SK-N-SH (cell line): ENCODE data around the gene TNFRSF1B. TPM values are rescaled to one million over a fixed set of nuclear protein-coding genes. Genes with fewer than 3 reads are reported as not detected.
A peak's percentile ranks its signal among the peaks of the same experiment; 100 is the strongest.

ENCODE experiments used
- CTCF ChIA-PET: fragments of 300-600, 350-600 bp; formaldehyde crosslinking; extraction: SDS; loops from one replicate; lab custom pipeline; 2021; lab: Yijun Ruan, JAX
- POLR2A ChIA-PET: fragments of 350-600 bp; sonication (Branson Sonifier 250); formaldehyde crosslinking; extraction: SDS; loops from one replicate; lab custom pipeline; 2020; ENCODE audit warnings: antibody characterized with exemption, inconsistent platforms; lab: Yijun Ruan, JAX
- DNase-seq: peaks from one replicate; pipeline ENCODE4 v3.0.0; 2012
- H2AFZ ChIP-seq: fragments of 200-600 bp; sonication (generic); 2 replicates; pipeline ENCODE4 v1.8.1; 2016; ENCODE audit warnings: antibody characterized with exemption, mild to moderate bottlenecking, low read depth
- H3F3A ChIP-seq: fragments of 200-600 bp; sonication (generic); replicated peaks from 2 replicates; pipeline ENCODE3; 2016; ENCODE audit warnings: antibody characterized with exemption, mild to moderate bottlenecking; ENCODE audit not compliant: insufficient read depth
- H3K27ac ChIP-seq, 2 experiments: fragments of 200-500 bp in 1 of 2; fragments of 200-600 bp in 1 of 2; sonication (Bioruptor generic) in 1 of 2; sonication (generic), shearing (Covaris generic) in 1 of 2; 2 replicates each; pipeline versions ENCODE4 v1.5.1 to v1.6.1; 2014 to 2016; ENCODE audit warnings: low read depth in 2 of 2, inconsistent platforms in 1 of 2, low read length in 1 of 2, mild to moderate bottlenecking in 1 of 2, mixed read lengths in 1 of 2
- H3K27me3 ChIP-seq: fragments of 200-600 bp; sonication (generic), shearing (Covaris generic); 2 replicates; pipeline ENCODE4 v1.6.1; 2016; ENCODE audit warnings: mixed run types; ENCODE audit not compliant: insufficient read depth
- H3K36me3 ChIP-seq, 2 experiments: fragments of 200-500 bp in 1 of 2; fragments of 200-600 bp in 1 of 2; sonication (Bioruptor generic) in 1 of 2; sonication (generic) in 1 of 2; replicated peaks in 1 of 2; 2 replicates each; pipeline versions ENCODE3 to v1.5.1; 2014 to 2016; ENCODE audit warnings: low read length in 1 of 2, mild to moderate bottlenecking in 1 of 2; ENCODE audit not compliant: insufficient read depth in 2 of 2, control insufficient read depth in 1 of 2
- H3K4me1 ChIP-seq, 2 experiments: fragments of 200-500 bp in 1 of 2; fragments of 200-600 bp in 1 of 2; sonication (Bioruptor generic) in 1 of 2; sonication (generic), shearing (Covaris generic) in 1 of 2; 2 replicates each; pipeline versions ENCODE4 v1.5.1 to v1.6.1; 2014 to 2016; ENCODE audit warnings: low read depth in 1 of 2, low read length in 1 of 2, mixed run types in 1 of 2; ENCODE audit not compliant: insufficient read depth in 2 of 2, control insufficient read depth in 1 of 2
- H3K4me2 ChIP-seq: fragments of 200-600 bp; sonication (generic), shearing (Covaris generic); 2 replicates; pipeline ENCODE4 v1.6.1; 2017; ENCODE audit warnings: mixed run types
- H3K4me3 ChIP-seq, 2 experiments: fragments of 200-500 bp in 1 of 2; fragments of 200-600 bp in 1 of 2; sonication (Bioruptor generic) in 1 of 2; sonication (generic), shearing (Covaris generic) in 1 of 2; 2 replicates each; pipeline versions ENCODE4 v1.5.1 to v1.8.1; 2014 to 2016; ENCODE audit warnings: low read depth in 2 of 2, inconsistent platforms in 1 of 2, low read length in 1 of 2, mild to moderate bottlenecking in 1 of 2, mixed read lengths in 1 of 2, moderate library complexity in 1 of 2
- H3K79me2 ChIP-seq: fragments of 200-600 bp; sonication (generic); 2 replicates; pipeline ENCODE4 v1.8.1; 2017; ENCODE audit warnings: mild to moderate bottlenecking; ENCODE audit not compliant: insufficient read depth
- H3K9ac ChIP-seq: fragments of 200-600 bp; sonication (generic); 2 replicates; pipeline ENCODE4 v1.6.1; 2017; ENCODE audit warnings: mixed run types
- H3K9me2 ChIP-seq: fragments of 200-600 bp; sonication (generic); 2 replicates; pipeline ENCODE4 v1.6.1; 2017; ENCODE audit warnings: mixed run types
- H3K9me3 ChIP-seq: fragments of 200-600 bp; sonication (generic); 2 replicates; pipeline ENCODE4 v1.6.1; 2017; ENCODE audit warnings: mixed run types, mild to moderate bottlenecking, moderate library complexity
- H4K20me1 ChIP-seq: fragments of 200-600 bp; sonication (generic); 2 replicates; pipeline ENCODE4 v1.6.1; 2017; ENCODE audit warnings: mild to moderate bottlenecking, mixed run types; ENCODE audit not compliant: insufficient read depth
- CHD2 ChIP-seq: fragments of 150-350 bp; IDR thresholded peaks from 2 replicates; pipeline ENCODE4 v1.6.1; 2018; ENCODE audit warnings: low read length; ENCODE audit not compliant: partially characterized antibody
- CTCF ChIP-seq: fragments of 200-600 bp; sonication (generic); IDR thresholded peaks from 2 replicates; pipeline ENCODE4 v1.6.1; 2017; ENCODE audit warnings: antibody characterized with exemption, mild to moderate bottlenecking, moderate library complexity
- EP300 ChIP-seq, 2 experiments: IDR thresholded peaks; 2 replicates each; pipeline versions ENCODE4 v1.4.0 to v1.6.1; 2012; ENCODE audit warnings: borderline replicate concordance in 1 of 2, low read depth in 1 of 2, low read length in 1 of 2
- EZH2phosphoT487 ChIP-seq: fragments of 200-600 bp; sonication (generic); IDR thresholded peaks from 2 replicates; pipeline ENCODE4 v1.6.1; 2017; ENCODE audit warnings: low read depth, mixed run types, mild to moderate bottlenecking, antibody characterized with exemption, moderate library complexity, borderline replicate concordance
- GATA2 ChIP-seq: sonication (generic); formaldehyde crosslinking; IDR thresholded peaks from 2 replicates; pipeline ENCODE4 v1.5.0; 2020; ENCODE audit warnings: mild to moderate bottlenecking, missing genetic modification reagents
- IRF3 ChIP-seq: fragments of 150-350 bp; IDR thresholded peaks from 2 replicates; pipeline ENCODE4 v1.6.1; 2016; ENCODE audit warnings: mild to moderate bottlenecking, low read depth, low read length
- JUND ChIP-seq: IDR thresholded peaks from 2 replicates; pipeline ENCODE4 v1.4.0; 2012
- MXI1 ChIP-seq: IDR thresholded peaks from 2 replicates; pipeline ENCODE4 v1.6.1; 2012; ENCODE audit warnings: mild to moderate bottlenecking, low read depth, low read length, improper control_type of control experiment
- NFIC ChIP-seq: IDR thresholded peaks from 2 replicates; pipeline ENCODE4 v1.4.0; 2012; ENCODE audit warnings: borderline replicate concordance
- NRF1 ChIP-seq: IDR thresholded peaks from 2 replicates; pipeline ENCODE4 v1.6.1; 2012; ENCODE audit warnings: low read depth, mild to moderate bottlenecking, low read length
- POLR2AphosphoS5 ChIP-seq: IDR thresholded peaks from 2 replicates; pipeline ENCODE4 v1.6.1; 2012; ENCODE audit warnings: low read depth, low read length
- RAD21 ChIP-seq: IDR thresholded peaks from 2 replicates; pipeline ENCODE4 v1.6.1; 2012; ENCODE audit warnings: mild to moderate bottlenecking, low read length
- RCOR1 ChIP-seq: fragments of 150-350 bp; IDR thresholded peaks from 2 replicates; pipeline ENCODE4 v1.6.1; 2017; ENCODE audit warnings: antibody characterized with exemption, low read length
- RFX5 ChIP-seq: IDR thresholded peaks from 2 replicates; pipeline ENCODE4 v1.6.1; 2012; ENCODE audit warnings: mild to moderate bottlenecking, improper control_type of control experiment, low read length
- SIN3A ChIP-seq: IDR thresholded peaks from 2 replicates; pipeline ENCODE4 v1.6.1; 2012; ENCODE audit warnings: low read depth, mild to moderate bottlenecking, low read length, moderate library complexity, borderline replicate concordance
- SMC3 ChIP-seq: IDR thresholded peaks from 2 replicates; pipeline ENCODE4 v1.6.1; 2012; ENCODE audit warnings: low read depth, low read length, improper control_type of control experiment
- USF2 ChIP-seq: fragments of 150-350 bp; IDR thresholded peaks from 2 replicates; pipeline ENCODE4 v1.6.1; 2017; ENCODE audit warnings: antibody characterized with exemption, low read length, low read depth, borderline replicate concordance
- whole genome bisulfite sequencing: methylation state at CpG from one replicate; pipeline ENCODE4 v1.1.6; 2017; ENCODE audit warnings: low lambda C conversion rate; 5-methylcytosine and 5-hydroxymethylcytosine counted together
- polyA plus RNA-seq, 3 experiments: library from polyadenylated mRNA; depleted of rRNA; stranded (reverse); fragments of >200 nt; gene quantifications; 2 replicates each; pipeline ENCODE4 v1.2.3, GENCODE V29; 2012
- TF ChIP-seq, protein P1 (sequence below): IDR thresholded peaks from 2 replicates; pipeline ENCODE4 v1.4.0; 2012; ENCODE audit warnings: low read depth, borderline replicate concordance

Gene TNFRSF1B
- polyA plus RNA-seq, 1 of the 3 experiments (the other 2 are of a cell fraction) = 0.36 TPM

DNA sequence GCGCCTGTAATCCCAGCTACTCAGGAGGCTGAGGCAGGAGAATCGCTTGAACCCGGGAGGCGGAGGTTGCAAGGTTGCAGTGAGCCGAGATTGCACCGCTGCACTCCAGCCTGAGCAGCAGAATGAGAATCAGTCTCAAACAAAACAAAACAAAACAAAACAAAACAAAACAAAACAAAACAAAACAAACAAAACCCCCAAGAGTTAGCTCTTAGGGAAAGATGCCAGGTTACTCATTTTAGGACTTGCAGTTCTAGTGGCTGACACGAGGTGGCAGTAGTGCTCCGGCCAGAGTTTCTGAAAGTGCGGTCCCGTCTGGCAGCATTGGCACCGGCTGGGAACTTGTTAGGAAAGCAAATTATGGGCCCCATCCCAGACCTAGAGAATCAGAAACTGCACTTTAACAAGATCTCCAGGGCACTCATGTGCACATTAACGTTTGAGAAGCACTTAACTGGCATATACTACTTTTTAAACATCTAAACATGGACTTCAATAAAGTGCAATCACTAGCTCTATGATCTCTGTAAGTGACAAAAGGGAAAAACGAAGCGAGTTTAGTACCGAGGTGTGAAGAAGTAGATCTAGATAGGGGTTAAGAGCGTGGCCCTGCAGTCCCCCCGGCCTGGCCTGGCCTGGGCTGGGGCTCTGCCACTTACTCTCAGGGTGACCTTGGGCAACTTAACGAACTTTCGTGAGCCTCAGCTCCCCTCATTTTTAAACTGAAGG lies 41.9 kb upstream of the TNFRSF1B start:
- H3K9me2 ChIP-seq = no peaks in the 10 kb centered on the region
- 42% methylated on average over 19 of the region's 19 CpGs for WGBS
- H3K79me2 ChIP-seq = no peaks in the 10 kb centered on the region
- peak; percentile 77 for DNase-seq
- ChIA-PET POLR2A (interaction anchor here (0.6 to 1.4 kb wide), 2 partner anchors 217 to 401 kb away, joined by 3 to 5 read pairs; no protein-coding TSS in a partner anchor), CTCF (interaction anchor here (0.6 to 12.3 kb wide), 60 partner anchors 9 to 559 kb away, joined by 3 to 436 read pairs (median 7); partner anchors contain the start of genes TNFRSF1B, TNFRSF8 and VPS13D)
- TF ChIP-seq NRF1 (peak; percentile 12; the same call in 1 of the 2 replicates), RAD21 (peak; percentile 99), POLR2AphosphoS5 (no peak), CTCF (peak; percentile 95), GATA2 (no peak), SMC3 (peak; percentile 99), NFIC (no peak), USF2 (no peak)
- no peaks in the 10 kb centered on the region for H3K9me3 ChIP-seq
- H3K4me2 ChIP-seq = no peak overlapping the region
- H4K20me1 ChIP-seq = no peaks in the 10 kb centered on the region
- peak overlapping the region in 1 of 2 experiments; percentile 14; a peak in 1 of 4 replicates for H3K4me3 ChIP-seq
- H3K27me3 ChIP-seq = peaks cover 3% of the 10 kb centered on the region; the same call in 1 of the 2 replicates
- no peak overlapping the region for H3K27ac ChIP-seq
- H3K9ac ChIP-seq = no peak overlapping the region
- H3F3A ChIP-seq = no peaks in the 10 kb centered on the region
- H3K4me1 ChIP-seq = no peaks in the 10 kb centered on the region
- H3K36me3 ChIP-seq = no peaks in the 10 kb centered on the region
- H2AFZ ChIP-seq = no peak overlapping the region

- no peaks in the 10 kb centered on the region for H3K36me3 ChIP-seq
- no peak overlapping the region for H3K9ac ChIP-seq
- no peak for DNase-seq
- H3K4me2 ChIP-seq = no peak overlapping the region
- no peak overlapping the region for H3K4me3 ChIP-seq
- H3K79me2 ChIP-seq = no peaks in the 10 kb centered on the region
- H3K27ac ChIP-seq = no peak overlapping the region
- WGBS = 61% methylated on average over 18 of the region's 24 CpGs
- no peaks in the 10 kb centered on the region for H3K9me2 ChIP-seq
- H3K9me3 ChIP-seq = no peaks in the 10 kb centered on the region
- ChIA-PET CTCF (interaction anchor here (0.6 to 12.3 kb wide), 50 partner anchors 9 to 533 kb away, joined by 3 to 436 read pairs (median 9); partner anchors contain the start of genes TNFRSF1B, TNFRSF8 and VPS13D), POLR2A (interaction anchor here (1.4 kb wide), 1 partner anchor 218 kb away, joined by 5 read pairs; no protein-coding TSS in a partner anchor)
- no peak overlapping the region for H2AFZ ChIP-seq
- peaks cover 3% of the 10 kb centered on the region; the same call in 1 of the 2 replicates for H3K27me3 ChIP-seq
- H4K20me1 ChIP-seq = no peaks in the 10 kb centered on the region
- H3F3A ChIP-seq = no peaks in the 10 kb centered on the region
- no peaks in the 10 kb centered on the region for H3K4me1 ChIP-seq
- no peak for TF ChIP-seq MXI1
- no peak for TF ChIP-seq SIN3A
- TF ChIP-seq EP300 (IDR thresholded peaks at IDR 0.05; ENCODE audit: borderline replicate concordance in 1 of 2, low read depth in 1 of 2, low read length in 1 of 2) = no peak
- no peak for TF ChIP-seq GATA2
- TF ChIP-seq JUND = no peak
- no peak for TF ChIP-seq CHD2
- no peak for TF ChIP-seq NRF1
- no peak for TF ChIP-seq RCOR1
- no peak for TF ChIP-seq IRF3
- TF ChIP-seq, protein P1, sequence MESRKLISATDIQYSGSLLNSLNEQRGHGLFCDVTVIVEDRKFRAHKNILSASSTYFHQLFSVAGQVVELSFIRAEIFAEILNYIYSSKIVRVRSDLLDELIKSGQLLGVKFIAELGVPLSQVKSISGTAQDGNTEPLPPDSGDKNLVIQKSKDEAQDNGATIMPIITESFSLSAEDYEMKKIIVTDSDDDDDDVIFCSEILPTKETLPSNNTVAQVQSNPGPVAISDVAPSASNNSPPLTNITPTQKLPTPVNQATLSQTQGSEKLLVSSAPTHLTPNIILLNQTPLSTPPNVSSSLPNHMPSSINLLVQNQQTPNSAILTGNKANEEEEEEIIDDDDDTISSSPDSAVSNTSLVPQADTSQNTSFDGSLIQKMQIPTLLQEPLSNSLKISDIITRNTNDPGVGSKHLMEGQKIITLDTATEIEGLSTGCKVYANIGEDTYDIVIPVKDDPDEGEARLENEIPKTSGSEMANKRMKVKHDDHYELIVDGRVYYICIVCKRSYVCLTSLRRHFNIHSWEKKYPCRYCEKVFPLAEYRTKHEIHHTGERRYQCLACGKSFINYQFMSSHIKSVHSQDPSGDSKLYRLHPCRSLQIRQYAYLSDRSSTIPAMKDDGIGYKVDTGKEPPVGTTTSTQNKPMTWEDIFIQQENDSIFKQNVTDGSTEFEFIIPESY = no peak
- no peak for TF ChIP-seq RFX5
- TF ChIP-seq EZH2phosphoT487 = no peak
Measured at GRCh38 chr1:12125422-12126355, 41.1 kb upstream of the TNFRSF1B start.
